Panc1 (cell line): ENCODE results near the gene INSYN2B. TPM values are rescaled to one million over a fixed set of nuclear protein-coding genes. Genes with fewer than 3 reads are reported as not detected.

Source experiments
- ATAC-seq: fragments of 200-7000 bp; cut with Tn5 transposase; 2 replicates; pipeline ENCODE4 v1.9.1; 2020; ENCODE audit warnings: mild to moderate bottlenecking, moderate library complexity
- BruUV-seq: library from RNA; stranded (reverse); fragments of 400-500 nt; replicated peaks from 2 replicates; lab custom pipeline; 2021; lab: Mats Ljungman, UMichigan
- CTCF ChIA-PET: fragments of 300-600 bp; sonication (Branson Sonifier 250); formaldehyde crosslinking; loops from one replicate; lab custom pipeline; 2022; ENCODE audit warnings: antibody characterized with exemption; lab: Charles Lee
- POLR2A ChIA-PET: fragments of 300-600 bp; sonication (Branson Sonifier 250); formaldehyde crosslinking; loops from one replicate; lab custom pipeline; 2022; ENCODE audit warnings: antibody characterized with exemption; lab: Charles Lee
- DNase-seq: peaks from one replicate; pipeline ENCODE4 v3.0.0-alpha.2; 2010; ENCODE audit warnings: low read depth, low spot score
- H3K27ac ChIP-seq: 2 replicates; pipeline ENCODE4 v1.5.1; 2011; ENCODE audit warnings: mild to moderate bottlenecking, low read length, inconsistent platforms
- H3K27me3 ChIP-seq: fragments of 200-500 bp; sonication (Bioruptor generic); 2 replicates; pipeline ENCODE4 v1.6.0; 2014; ENCODE audit warnings: low read length, inconsistent platforms; ENCODE audit not compliant: control insufficient read depth, insufficient read depth
- H3K36me3 ChIP-seq: fragments of 200-500 bp; sonication (Bioruptor generic); 2 replicates; pipeline ENCODE4 v1.5.1; 2014; ENCODE audit warnings: inconsistent platforms, mild to moderate bottlenecking, low read length, moderate library complexity; ENCODE audit not compliant: control insufficient read depth, insufficient read depth
- H3K4me1 ChIP-seq: 2 replicates; pipeline ENCODE4 v1.5.1; 2011; ENCODE audit warnings: inconsistent platforms, mild to moderate bottlenecking, low read length, moderate library complexity; ENCODE audit not compliant: control insufficient read depth, insufficient read depth
- H3K4me3 ChIP-seq, 2 experiments: 2 replicates each; pipeline ENCODE4 v1.5.1; 2011 to 2012; ENCODE audit warnings: low read depth in 2 of 2, low read length in 2 of 2, mild to moderate bottlenecking in 2 of 2, inconsistent platforms in 1 of 2, moderate library complexity in 1 of 2
- H3K9me3 ChIP-seq: fragments of 200-500 bp; sonication (Bioruptor generic); 2 replicates; pipeline ENCODE4 v1.5.1; 2014; ENCODE audit warnings: low read depth, mild to moderate bottlenecking, inconsistent platforms, low read length, moderate library complexity; ENCODE audit not compliant: control insufficient read depth, insufficient read depth
- CTCF ChIP-seq: fragments of 450-650 bp; IDR thresholded peaks from 2 replicates; pipeline ENCODE4 v1.5.1; 2017; ENCODE audit warnings: mild to moderate bottlenecking
- POLR2AphosphoS5 ChIP-seq: IDR thresholded peaks from 2 replicates; pipeline ENCODE4 v1.6.1; 2012; ENCODE audit warnings: mild to moderate bottlenecking, low read depth, low read length, moderate library complexity
- SIN3A ChIP-seq: IDR thresholded peaks from 2 replicates; pipeline ENCODE4 v1.6.1; 2012; ENCODE audit warnings: low read depth, mild to moderate bottlenecking, low read length, moderate library complexity, borderline replicate concordance; ENCODE audit not compliant: insufficient read depth
- TCF7L2 ChIP-seq: IDR thresholded peaks from 2 replicates; pipeline ENCODE4 v1.6.1; 2011; ENCODE audit warnings: mild to moderate bottlenecking, low read depth, low read length, inconsistent platforms
- in situ Hi-C: cut with HindIII; loops from 2 replicates; pipeline ENCODE4 v1.10.0; 2016; ENCODE audit warnings: low sequenced_read_pairs, low pct_unique_long_range_greater_than_20kb
- intact Hi-C: fragments of 100-400 bp; cut with micrococcal nuclease; formaldehyde crosslinking; loops from one replicate; pipeline ENCODE4 v1.10.0; 2022; ENCODE audit not compliant: unreplicated experiment
- total RNA-seq: library from RNA; stranded (reverse); gene quantifications from one replicate; pipeline ENCODE4 v1.2.1, GENCODE V29; 2021; ENCODE audit not compliant: unreplicated experiment
- TF ChIP-seq, protein P1 (sequence below), 2 experiments: IDR thresholded peaks; 2 replicates each; pipeline ENCODE4 v1.6.1; 2011 to 2012; ENCODE audit warnings: low read depth in 2 of 2, control low read depth in 1 of 2, low read length in 1 of 2, mild to moderate bottlenecking in 1 of 2, moderate library complexity in 1 of 2; ENCODE audit not compliant: insufficient read depth in 1 of 2

The INSYN2B gene
- total RNA-seq, 1 experiment from 2014 or later: 0.28 TPM

DNA sequence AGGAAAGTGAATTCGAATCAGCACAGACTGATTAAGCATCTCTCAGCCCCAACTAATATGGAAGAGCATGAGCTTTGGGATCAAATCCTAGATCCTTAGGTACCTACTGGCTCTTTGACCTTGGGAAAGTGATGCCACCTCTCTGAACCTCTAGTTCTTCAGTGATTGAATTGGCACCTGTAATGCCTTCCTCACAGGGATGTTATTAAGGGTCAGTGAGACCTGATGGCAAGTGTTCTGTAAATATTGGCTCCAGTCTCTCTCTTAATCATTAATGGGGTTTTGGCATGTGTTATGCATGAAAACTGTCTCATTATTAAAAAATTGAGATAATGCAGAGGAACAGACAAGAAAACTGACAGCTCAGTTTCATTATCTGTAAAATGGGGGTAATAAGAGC lies 115.8 kb downstream of the INSYN2B start:
- intact Hi-C loops (no loop called here), in situ Hi-C loops (no loop called here)
- DNase-seq (no peak), ATAC-seq (no peak)
- Histone ChIP-seq H3K27ac (no peak overlapping the region), H3K4me1 (no peaks in the 10 kb centered on the region), H3K27me3 (no peaks in the 10 kb centered on the region), H3K4me3 (no peak overlapping the region), H3K36me3 (no peaks in the 10 kb centered on the region), H3K9me3 (no peaks in the 10 kb centered on the region)
- POLR2A ChIA-PET: no interaction called here
- CTCF ChIA-PET: no interaction called here
- BruUV-seq: no TSS peak
- TF ChIP-seq SIN3A: no peak
- TF ChIP-seq, protein P1, sequence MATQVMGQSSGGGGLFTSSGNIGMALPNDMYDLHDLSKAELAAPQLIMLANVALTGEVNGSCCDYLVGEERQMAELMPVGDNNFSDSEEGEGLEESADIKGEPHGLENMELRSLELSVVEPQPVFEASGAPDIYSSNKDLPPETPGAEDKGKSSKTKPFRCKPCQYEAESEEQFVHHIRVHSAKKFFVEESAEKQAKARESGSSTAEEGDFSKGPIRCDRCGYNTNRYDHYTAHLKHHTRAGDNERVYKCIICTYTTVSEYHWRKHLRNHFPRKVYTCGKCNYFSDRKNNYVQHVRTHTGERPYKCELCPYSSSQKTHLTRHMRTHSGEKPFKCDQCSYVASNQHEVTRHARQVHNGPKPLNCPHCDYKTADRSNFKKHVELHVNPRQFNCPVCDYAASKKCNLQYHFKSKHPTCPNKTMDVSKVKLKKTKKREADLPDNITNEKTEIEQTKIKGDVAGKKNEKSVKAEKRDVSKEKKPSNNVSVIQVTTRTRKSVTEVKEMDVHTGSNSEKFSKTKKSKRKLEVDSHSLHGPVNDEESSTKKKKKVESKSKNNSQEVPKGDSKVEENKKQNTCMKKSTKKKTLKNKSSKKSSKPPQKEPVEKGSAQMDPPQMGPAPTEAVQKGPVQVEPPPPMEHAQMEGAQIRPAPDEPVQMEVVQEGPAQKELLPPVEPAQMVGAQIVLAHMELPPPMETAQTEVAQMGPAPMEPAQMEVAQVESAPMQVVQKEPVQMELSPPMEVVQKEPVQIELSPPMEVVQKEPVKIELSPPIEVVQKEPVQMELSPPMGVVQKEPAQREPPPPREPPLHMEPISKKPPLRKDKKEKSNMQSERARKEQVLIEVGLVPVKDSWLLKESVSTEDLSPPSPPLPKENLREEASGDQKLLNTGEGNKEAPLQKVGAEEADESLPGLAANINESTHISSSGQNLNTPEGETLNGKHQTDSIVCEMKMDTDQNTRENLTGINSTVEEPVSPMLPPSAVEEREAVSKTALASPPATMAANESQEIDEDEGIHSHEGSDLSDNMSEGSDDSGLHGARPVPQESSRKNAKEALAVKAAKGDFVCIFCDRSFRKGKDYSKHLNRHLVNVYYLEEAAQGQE (IDR thresholded peaks at IDR 0.05; ENCODE audit: insufficient read depth in 1 of 2, low read depth in 2 of 2, low read length in 1 of 2): no peak
- TF ChIP-seq CTCF: no peak
- no peak for TF ChIP-seq POLR2AphosphoS5
- TF ChIP-seq TCF7L2: no peak

DNA sequence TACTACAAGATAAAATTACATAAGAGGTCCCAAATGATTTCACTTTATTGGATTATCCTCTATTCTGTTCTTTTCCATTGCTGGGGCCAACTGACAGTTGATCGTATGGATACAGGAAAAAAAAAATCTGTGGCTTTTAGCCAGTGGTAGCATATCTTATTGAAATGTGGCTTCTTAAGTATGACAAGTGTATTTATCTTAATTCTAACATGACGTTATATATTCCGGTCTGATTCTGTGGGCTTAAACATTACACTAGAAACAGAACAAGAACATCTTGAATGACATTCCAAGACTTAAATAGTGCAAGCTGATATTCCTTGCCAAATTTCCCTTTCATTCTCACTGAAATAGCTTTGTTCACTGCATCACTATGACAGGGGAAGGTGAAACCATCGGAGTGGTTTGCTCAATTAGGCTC lies 117.9 kb downstream of the INSYN2B start:
- ChIA-PET POLR2A (no interaction called here), CTCF (no interaction called here)
- no peaks in the 10 kb centered on the region for H3K36me3 ChIP-seq
- no peaks in the 10 kb centered on the region for H3K27me3 ChIP-seq
- ATAC-seq (no peak), DNase-seq (no peak)
- H3K9me3 ChIP-seq: no peaks in the 10 kb centered on the region
- no peak overlapping the region for H3K27ac ChIP-seq
- H3K4me1 ChIP-seq: no peaks in the 10 kb centered on the region
- TF ChIP-seq SIN3A: no peak
- TF ChIP-seq CTCF: no peak
- no peak for TF ChIP-seq POLR2AphosphoS5
- TF ChIP-seq, protein P1 (IDR thresholded peaks at IDR 0.05; ENCODE audit: insufficient read depth in 1 of 2, low read depth in 2 of 2, low read length in 1 of 2): no peak
- no peak for TF ChIP-seq TCF7L2
- intact Hi-C loops (no loop called here), in situ Hi-C loops (no loop called here)
- no peak overlapping the region for H3K4me3 ChIP-seq
- BruUV-seq: no TSS peak
